HCT116 (cell line): ENCODE results near the gene ZNF497.

Source experiments
- EZH2 ChIP-seq: fragments of 200-600 bp; sonication (generic); IDR thresholded peaks from 2 replicates; pipeline ENCODE4 v1.6.1; 2017; ENCODE audit warnings: antibody characterized with exemption, mixed run types
- EZH2phosphoT487 ChIP-seq: fragments of 200-600 bp; IDR thresholded peaks from 2 replicates; pipeline ENCODE4 v1.6.1; 2018; ENCODE audit warnings: antibody characterized with exemption, borderline replicate concordance
- JUND ChIP-seq: IDR thresholded peaks from 2 replicates; pipeline ENCODE4 v1.6.1; 2012
- POLR2A ChIP-seq: IDR thresholded peaks from 2 replicates; pipeline ENCODE4 v1.7.0; 2011; ENCODE audit warnings: borderline replicate concordance; ENCODE audit not compliant: insufficient read depth, insufficient read length; ENCODE audit errors: extremely low read depth
- POLR2AphosphoS5 ChIP-seq: IDR thresholded peaks from 2 replicates; pipeline ENCODE4 v1.6.1; 2011; ENCODE audit warnings: mild to moderate bottlenecking, low read depth, low read length, moderate library complexity
- SP1 ChIP-seq: IDR thresholded peaks from 2 replicates; pipeline ENCODE4 v1.6.1; 2012; ENCODE audit warnings: low read depth
- SRF ChIP-seq: IDR thresholded peaks from 2 replicates; pipeline ENCODE4 v1.6.1; 2012; ENCODE audit warnings: low read depth
- TCF7L2 ChIP-seq: IDR thresholded peaks from 2 replicates; pipeline ENCODE4 v1.7.0; 2011; ENCODE audit warnings: borderline replicate concordance, inconsistent platforms; ENCODE audit not compliant: insufficient read depth, insufficient read length; ENCODE audit errors: extremely low read depth
- ZNF274 ChIP-seq: fragments of 200-500 bp; sonication (Bioruptor generic); IDR thresholded peaks from 2 replicates; pipeline ENCODE4 v1.6.1; 2014; ENCODE audit warnings: mild to moderate bottlenecking, low read depth, low read length, inconsistent platforms
- TF ChIP-seq, protein P1 (sequence below), 3 experiments: fragments of 200-600 bp in 1 of 3; sonication (generic) in 1 of 3; IDR thresholded peaks in 2 of 3; conservative IDR thresholded peaks in 1 of 3; 2 replicates each; pipeline ENCODE4 v1.5.1; 2012 to 2017; ENCODE audit warnings: low read depth in 2 of 3, low read length in 2 of 3, antibody characterized with exemption in 1 of 3, borderline replicate concordance in 1 of 3, control low read depth in 1 of 3, mild to moderate bottlenecking in 1 of 3, mixed read lengths in 1 of 3, mixed run types in 1 of 3, moderate library complexity in 1 of 3; ENCODE audit not compliant: insufficient read depth in 1 of 3
- TF ChIP-seq, protein P2 (sequence below): IDR thresholded peaks from 2 replicates; pipeline ENCODE4 v1.6.1; 2012; ENCODE audit warnings: low read depth
- TF ChIP-seq, protein P3 (sequence below): IDR thresholded peaks from 2 replicates; pipeline ENCODE4 v1.6.1; 2012

DNA sequence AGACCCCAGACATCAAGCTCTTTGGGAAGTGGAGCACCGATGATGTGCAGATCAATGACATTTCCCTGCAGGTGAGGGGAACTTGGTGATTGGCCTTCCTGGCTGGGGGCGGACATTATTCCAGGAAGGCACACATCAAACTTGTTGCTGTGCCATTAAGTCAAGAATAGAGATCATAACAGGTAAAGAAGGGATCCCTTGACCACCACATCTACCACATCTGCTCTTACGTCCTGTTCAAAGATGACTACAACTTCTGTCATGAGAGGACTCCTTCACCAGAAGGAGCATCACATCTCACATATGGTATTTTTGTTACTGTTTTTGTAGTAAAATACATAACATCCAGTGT lies 25.6 kb upstream of the ZNF497 start:
- TF ChIP-seq EZH2 (no peak), EZH2phosphoT487 (no peak), POLR2AphosphoS5 (no peak), SP1 (no peak), SRF (no peak), ZNF274 (no peak), POLR2A (no peak), JUND (no peak), TCF7L2 (no peak)
- TF ChIP-seq, protein P1, sequence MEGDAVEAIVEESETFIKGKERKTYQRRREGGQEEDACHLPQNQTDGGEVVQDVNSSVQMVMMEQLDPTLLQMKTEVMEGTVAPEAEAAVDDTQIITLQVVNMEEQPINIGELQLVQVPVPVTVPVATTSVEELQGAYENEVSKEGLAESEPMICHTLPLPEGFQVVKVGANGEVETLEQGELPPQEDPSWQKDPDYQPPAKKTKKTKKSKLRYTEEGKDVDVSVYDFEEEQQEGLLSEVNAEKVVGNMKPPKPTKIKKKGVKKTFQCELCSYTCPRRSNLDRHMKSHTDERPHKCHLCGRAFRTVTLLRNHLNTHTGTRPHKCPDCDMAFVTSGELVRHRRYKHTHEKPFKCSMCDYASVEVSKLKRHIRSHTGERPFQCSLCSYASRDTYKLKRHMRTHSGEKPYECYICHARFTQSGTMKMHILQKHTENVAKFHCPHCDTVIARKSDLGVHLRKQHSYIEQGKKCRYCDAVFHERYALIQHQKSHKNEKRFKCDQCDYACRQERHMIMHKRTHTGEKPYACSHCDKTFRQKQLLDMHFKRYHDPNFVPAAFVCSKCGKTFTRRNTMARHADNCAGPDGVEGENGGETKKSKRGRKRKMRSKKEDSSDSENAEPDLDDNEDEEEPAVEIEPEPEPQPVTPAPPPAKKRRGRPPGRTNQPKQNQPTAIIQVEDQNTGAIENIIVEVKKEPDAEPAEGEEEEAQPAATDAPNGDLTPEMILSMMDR (IDR thresholded peaks at IDR 0.05 in 2 of 3, conservative IDR thresholded peaks at IDR 0.05 in 1 of 3; ENCODE audit: borderline replicate concordance in 1 of 3, insufficient read depth in 1 of 3, low read depth in 2 of 3, low read length in 2 of 3): no peak
- TF ChIP-seq, protein P2, sequence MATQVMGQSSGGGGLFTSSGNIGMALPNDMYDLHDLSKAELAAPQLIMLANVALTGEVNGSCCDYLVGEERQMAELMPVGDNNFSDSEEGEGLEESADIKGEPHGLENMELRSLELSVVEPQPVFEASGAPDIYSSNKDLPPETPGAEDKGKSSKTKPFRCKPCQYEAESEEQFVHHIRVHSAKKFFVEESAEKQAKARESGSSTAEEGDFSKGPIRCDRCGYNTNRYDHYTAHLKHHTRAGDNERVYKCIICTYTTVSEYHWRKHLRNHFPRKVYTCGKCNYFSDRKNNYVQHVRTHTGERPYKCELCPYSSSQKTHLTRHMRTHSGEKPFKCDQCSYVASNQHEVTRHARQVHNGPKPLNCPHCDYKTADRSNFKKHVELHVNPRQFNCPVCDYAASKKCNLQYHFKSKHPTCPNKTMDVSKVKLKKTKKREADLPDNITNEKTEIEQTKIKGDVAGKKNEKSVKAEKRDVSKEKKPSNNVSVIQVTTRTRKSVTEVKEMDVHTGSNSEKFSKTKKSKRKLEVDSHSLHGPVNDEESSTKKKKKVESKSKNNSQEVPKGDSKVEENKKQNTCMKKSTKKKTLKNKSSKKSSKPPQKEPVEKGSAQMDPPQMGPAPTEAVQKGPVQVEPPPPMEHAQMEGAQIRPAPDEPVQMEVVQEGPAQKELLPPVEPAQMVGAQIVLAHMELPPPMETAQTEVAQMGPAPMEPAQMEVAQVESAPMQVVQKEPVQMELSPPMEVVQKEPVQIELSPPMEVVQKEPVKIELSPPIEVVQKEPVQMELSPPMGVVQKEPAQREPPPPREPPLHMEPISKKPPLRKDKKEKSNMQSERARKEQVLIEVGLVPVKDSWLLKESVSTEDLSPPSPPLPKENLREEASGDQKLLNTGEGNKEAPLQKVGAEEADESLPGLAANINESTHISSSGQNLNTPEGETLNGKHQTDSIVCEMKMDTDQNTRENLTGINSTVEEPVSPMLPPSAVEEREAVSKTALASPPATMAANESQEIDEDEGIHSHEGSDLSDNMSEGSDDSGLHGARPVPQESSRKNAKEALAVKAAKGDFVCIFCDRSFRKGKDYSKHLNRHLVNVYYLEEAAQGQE: no peak
- TF ChIP-seq, protein P3, sequence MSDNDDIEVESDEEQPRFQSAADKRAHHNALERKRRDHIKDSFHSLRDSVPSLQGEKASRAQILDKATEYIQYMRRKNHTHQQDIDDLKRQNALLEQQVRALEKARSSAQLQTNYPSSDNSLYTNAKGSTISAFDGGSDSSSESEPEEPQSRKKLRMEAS: no peak
